Fibroblast of the aortic adventitia (primary cell): ENCODE measurements around the gene GCA. TPM values are rescaled to one million over a fixed set of nuclear protein-coding genes. Genes with fewer than 3 reads are reported as not detected.

ENCODE experiments used
- DNase-seq: peaks from one replicate; pipeline ENCODE4 v3.0.0-alpha.2; 2010; ENCODE audit warnings: low read depth
- H3K4me3 ChIP-seq: 2 replicates; pipeline ENCODE4 v1.5.1; 2011; ENCODE audit warnings: low read depth, mild to moderate bottlenecking, control low read depth, low read length, moderate library complexity
- total RNA-seq: library from RNA; depleted of rRNA; stranded (reverse); fragments of >200 nt; gene quantifications from 2 replicates; pipeline ENCODE4 v1.2.3, GENCODE V29; 2012; ENCODE audit warnings: low replicate concordance
- TF ChIP-seq, protein P1 (sequence below): IDR thresholded peaks from 2 replicates; pipeline ENCODE4 v1.5.1; 2011; ENCODE audit warnings: mild to moderate bottlenecking, low read length, control low read depth, inconsistent platforms; ENCODE audit not compliant: insufficient read depth

Gene GCA
- total RNA-seq, 1 donor: 3.3 TPM

DNA sequence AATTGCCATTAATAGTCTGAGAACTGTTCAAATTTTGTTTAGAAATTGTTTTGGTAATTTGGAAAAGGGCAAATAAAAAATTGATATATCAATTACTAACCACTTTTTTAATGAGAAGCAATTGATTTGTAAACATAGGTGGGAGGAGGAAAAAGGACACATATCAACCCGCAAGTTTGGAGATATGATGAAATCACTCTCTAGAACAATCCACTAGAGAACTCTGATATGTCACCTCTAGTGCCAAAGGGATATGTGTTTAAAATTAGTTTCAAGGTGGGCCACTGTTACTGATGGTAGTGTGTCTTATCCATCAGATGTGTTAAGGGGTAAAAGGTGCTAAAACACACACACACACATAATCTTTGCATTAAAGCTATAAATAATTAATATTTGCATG is 42.1 kb upstream of the GCA start:
- TF ChIP-seq, protein P1, sequence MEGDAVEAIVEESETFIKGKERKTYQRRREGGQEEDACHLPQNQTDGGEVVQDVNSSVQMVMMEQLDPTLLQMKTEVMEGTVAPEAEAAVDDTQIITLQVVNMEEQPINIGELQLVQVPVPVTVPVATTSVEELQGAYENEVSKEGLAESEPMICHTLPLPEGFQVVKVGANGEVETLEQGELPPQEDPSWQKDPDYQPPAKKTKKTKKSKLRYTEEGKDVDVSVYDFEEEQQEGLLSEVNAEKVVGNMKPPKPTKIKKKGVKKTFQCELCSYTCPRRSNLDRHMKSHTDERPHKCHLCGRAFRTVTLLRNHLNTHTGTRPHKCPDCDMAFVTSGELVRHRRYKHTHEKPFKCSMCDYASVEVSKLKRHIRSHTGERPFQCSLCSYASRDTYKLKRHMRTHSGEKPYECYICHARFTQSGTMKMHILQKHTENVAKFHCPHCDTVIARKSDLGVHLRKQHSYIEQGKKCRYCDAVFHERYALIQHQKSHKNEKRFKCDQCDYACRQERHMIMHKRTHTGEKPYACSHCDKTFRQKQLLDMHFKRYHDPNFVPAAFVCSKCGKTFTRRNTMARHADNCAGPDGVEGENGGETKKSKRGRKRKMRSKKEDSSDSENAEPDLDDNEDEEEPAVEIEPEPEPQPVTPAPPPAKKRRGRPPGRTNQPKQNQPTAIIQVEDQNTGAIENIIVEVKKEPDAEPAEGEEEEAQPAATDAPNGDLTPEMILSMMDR: no peak
- no peak overlapping the region for H3K4me3 ChIP-seq
- no peak for DNase-seq

GRCh38 chr2:162305901-162306300 is 38.0 kb upstream of the GCA start:
- no peak overlapping the region for H3K4me3 ChIP-seq
- DNase-seq: no peak
- TF ChIP-seq, protein P1: no peak

DNA sequence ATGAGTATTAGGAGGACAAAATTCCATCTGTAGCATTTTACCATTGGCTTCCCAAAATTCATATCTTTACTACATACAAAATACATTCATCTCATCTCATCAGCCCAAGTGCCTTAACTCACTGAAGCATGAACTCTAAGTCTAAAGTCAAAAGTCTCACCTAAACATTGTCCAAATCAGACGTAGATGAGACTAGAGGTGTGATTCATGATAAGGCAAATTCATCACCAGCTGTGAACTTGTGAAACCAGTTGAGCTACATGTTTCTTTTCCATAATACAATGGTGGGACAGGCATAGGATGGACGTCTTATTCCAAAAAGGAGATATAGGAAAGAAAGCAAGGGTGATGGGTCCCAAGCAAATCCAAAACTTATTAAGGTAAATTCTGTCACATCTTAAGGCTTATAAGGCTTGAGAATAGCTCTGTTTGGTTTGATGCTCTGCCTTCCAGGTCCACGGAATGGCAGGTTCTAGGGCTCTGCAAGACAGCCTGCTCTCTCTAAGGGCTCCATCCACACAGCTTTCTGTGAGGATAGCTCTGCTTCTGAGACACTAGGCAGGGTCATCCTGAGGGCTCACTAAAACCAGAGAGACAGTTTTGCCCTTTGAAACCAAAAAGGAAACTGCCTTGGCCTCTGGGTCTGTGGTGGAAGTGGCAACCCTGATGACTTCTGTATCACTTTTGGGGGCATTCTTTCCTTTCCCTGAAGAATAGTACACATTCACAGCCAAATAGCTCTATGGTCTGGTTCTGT is 35.0 kb upstream of the GCA start:
- H3K4me3 ChIP-seq: no peak overlapping the region
- DNase-seq: no peak
- TF ChIP-seq, protein P1: no peak

- no peak overlapping the region for H3K4me3 ChIP-seq
- TF ChIP-seq, protein P1: no peak
- no peak for DNase-seq
Measured at GRCh38 chr2:162312853-162313252, 31.1 kb upstream of the GCA start.

DNA sequence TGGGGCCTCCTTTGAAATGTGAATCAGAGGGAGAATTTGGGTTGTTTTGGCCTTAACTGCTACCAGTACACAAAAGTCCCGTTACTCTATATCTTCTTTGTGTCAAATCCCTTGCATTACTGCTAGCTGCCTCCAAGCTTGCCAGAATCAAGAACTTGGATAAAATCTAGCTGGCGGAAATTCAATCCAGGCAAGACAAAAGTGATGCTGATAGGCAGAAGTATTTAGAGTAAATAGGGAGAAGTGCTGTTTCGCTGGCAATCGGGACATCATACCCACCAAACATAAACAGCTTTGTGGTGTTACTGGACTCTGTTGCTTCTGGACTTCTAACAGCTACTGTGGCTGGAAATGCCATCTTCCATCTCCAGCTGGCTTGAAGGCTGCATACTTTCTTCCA is 28.0 kb upstream of the GCA start:
- no peak for DNase-seq
- H3K4me3 ChIP-seq: no peak overlapping the region
- TF ChIP-seq, protein P1: no peak

DNA sequence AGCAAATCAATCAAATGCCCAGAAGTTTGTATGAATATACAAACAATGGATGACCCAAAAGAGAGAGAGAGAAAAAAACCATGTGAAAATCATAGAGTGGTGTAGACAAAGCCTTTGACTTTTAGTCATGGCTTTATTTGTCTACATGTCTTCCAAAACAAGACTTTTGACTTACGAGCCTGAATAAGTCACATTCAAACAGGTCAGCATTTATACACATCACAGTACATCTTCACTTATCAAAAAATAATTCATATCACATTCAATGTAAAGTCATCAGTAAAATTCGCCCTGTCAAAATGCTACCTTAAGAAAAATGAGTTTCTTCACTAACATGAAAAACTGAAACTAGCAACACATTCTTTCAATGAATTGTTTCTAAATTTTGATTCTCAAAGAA is 27.3 kb upstream of the GCA start:
- no peak for DNase-seq
- TF ChIP-seq, protein P1: no peak
- H3K4me3 ChIP-seq: no peak overlapping the region
